Gastrocnemius medialis (tissue), 4 donors: Measurements from ENCODE around the gene ALG14.
A peak's percentile ranks its signal among the peaks of the same experiment; 100 is the strongest.

Experiments
- CTCF ChIP-seq, 5 experiments: fragments of 450-650 bp in 3 of 5; fragments of 200-600 bp in 2 of 5; sonication (generic) in 2 of 5; IDR thresholded peaks in 4 of 5; conservative IDR thresholded peaks in 1 of 5; 1 replicate in 4 of 5; 2 replicates in 1 of 5; pipeline ENCODE4 v1.5.1; 2016 to 2019; ENCODE audit warnings: antibody characterized with exemption in 5 of 5, mild to moderate bottlenecking in 3 of 5, moderate library complexity in 3 of 5
- POLR2A ChIP-seq, 2 donors: fragments of 450-650 bp; IDR thresholded peaks; one replicate each; pipeline ENCODE4 v1.6.1; 2017; ENCODE audit warnings: antibody characterized with exemption in 2 of 2, mild to moderate bottlenecking in 2 of 2, moderate library complexity in 2 of 2

GRCh38 chr1:95072532-95073419, at the start of gene ALG14:
- TF ChIP-seq CTCF (IDR thresholded peaks at IDR 0.05 in 4 of 5, conservative IDR thresholded peaks at IDR 0.05 in 1 of 5), result no peak
- peak; percentile 53 to 71 for TF ChIP-seq POLR2A (IDR thresholded peaks at IDR 0.05)
